ENCODE measurements around the gene CAST.

DNA sequence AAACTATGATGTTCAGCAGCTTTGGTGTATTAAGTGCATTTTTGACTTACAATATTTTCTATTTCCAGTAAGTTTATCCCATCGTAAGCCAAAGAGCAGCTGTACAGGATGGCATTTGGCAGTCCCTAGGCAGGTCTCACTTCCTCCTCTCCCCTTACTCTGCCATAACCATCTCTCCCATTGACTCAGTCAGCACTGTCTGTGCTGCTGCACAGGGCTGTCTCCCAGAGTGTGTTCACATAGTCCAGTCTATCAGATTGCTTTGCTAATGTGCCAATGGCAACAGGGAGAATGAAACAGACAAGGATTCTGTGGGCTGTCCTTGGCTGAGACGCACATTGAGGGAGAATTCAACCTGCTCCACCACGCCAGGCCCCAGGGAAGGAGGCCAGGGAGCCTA lies 47.0 kb upstream of the CAST start:
- no peak for TF ChIP-seq CTCF (IDR thresholded peaks at IDR 0.05)
- no peak for TF ChIP-seq BHLHE40 (IDR thresholded peaks at IDR 0.05; ENCODE audit: low read depth, low read length)
- no peak for TF ChIP-seq POLR2A (IDR thresholded peaks at IDR 0.05; ENCODE audit: low read length)
